HG03457 (cell line): ENCODE measurements around the gene KLK4.

Experiments
- ATAC-seq: cut with Tn5 transposase; IDR thresholded peaks from one replicate; pipeline ENCODE4 v1.9.1; 2021; ENCODE audit warnings: moderate number of reproducible peaks; ENCODE audit not compliant: unreplicated experiment

Gene KLK4

DNA sequence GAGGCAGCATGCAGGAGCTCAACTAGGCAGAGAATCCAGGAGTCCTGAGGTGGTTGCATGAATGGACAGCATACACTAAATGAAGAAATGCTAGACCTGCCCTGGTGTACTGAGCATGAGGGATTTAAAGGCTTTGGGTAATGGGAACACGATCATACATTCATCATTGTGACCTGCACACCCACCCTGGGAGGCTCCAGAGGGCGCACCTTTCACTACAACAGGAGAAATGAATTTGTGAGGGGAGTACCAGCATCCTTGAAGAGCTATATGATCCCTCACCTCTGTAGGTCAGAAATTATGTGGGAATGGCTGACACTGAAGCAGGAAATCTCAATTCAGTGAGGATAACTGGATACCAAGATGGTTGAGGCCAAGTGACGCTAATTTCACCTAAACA is 29.0 kb downstream of the KLK4 start:
- no peak for ATAC-seq

DNA sequence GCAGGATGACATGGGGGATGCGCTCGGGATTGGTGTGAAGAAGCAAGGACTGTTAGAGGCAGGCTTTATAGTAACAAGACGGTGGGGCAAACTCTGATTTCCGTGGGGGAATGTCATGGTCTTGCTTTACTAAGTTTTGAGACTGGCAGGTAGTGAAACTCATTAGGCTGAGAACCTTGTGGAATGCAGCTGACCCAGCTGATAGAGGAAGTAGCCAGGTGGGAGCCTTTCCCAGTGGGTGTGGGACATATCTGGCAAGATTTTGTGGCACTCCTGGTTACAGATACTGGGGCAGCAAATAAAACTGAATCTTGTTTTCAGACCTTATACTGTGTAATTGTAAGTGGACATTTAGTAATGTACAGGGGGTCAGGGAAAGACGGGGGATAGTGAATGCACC is 31.0 kb downstream of the KLK4 start:
- ATAC-seq = no peak

DNA sequence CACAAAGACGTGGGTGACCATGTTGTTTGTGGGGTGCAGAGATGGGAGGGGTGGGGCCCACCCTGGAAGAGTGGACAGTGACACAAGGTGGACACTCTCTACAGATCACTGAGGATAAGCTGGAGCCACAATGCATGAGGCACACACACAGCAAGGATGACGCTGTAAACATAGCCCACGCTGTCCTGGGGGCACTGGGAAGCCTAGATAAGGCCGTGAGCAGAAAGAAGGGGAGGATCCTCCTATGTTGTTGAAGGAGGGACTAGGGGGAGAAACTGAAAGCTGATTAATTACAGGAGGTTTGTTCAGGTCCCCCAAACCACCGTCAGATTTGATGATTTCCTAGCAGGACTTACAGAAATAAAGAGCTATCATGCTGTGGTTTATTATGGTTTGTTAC is 32.3 kb downstream of the KLK4 start:
- no peak for ATAC-seq

GRCh38 chr19:50877338-50877737 is 33.9 kb downstream of the KLK4 start:
- ATAC-seq = no peak

DNA sequence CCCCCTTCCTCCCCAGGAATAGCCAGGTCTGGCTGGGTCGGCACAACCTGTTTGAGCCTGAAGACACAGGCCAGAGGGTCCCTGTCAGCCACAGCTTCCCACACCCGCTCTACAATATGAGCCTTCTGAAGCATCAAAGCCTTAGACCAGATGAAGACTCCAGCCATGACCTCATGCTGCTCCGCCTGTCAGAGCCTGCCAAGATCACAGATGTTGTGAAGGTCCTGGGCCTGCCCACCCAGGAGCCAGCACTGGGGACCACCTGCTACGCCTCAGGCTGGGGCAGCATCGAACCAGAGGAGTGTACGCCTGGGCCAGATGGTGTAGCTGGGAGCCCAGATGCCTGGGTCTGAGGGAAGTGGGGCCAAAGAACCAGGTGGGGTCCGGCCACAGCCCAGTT is 34.7 kb downstream of the KLK4 start:
- no peak for ATAC-seq

GRCh38 chr19:50875795-50876422 is 35.3 kb downstream of the KLK4 start:
- ATAC-seq = no peak

DNA sequence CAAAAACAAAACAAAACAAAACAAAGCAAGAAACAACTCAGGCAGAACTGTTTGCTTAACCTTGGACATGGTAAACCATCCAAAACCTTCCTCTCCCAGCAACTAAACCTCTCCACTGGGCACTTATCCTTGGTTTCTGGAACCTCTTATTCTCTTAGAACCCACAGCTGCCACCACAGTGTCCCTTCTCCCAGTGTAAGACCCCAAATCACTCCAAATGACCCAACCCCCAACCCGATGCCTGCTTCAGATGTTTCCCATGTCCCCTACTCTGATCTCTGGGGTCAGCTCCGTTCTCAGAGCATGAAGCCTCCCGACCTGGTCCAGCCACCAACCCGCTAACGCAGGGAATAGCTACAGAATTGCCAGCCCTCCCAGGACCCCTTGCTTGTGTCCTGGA is 37.0 kb downstream of the KLK4 start:
- no peak for ATAC-seq

- no peak for ATAC-seq
These were observed 38.1 kb downstream of the KLK4 start, which contains the start of gene KLK2 for GRCh38 chr19:50873056-50873455. TSS of gene KLK2 (plus strand) at chr19:50873439. CDS start at chr19:50873474, 35 bp downstream.

- ATAC-seq = no peak
These were observed 40.6 kb downstream of the KLK4 start for GRCh38 chr19:50870417-50871089.

DNA sequence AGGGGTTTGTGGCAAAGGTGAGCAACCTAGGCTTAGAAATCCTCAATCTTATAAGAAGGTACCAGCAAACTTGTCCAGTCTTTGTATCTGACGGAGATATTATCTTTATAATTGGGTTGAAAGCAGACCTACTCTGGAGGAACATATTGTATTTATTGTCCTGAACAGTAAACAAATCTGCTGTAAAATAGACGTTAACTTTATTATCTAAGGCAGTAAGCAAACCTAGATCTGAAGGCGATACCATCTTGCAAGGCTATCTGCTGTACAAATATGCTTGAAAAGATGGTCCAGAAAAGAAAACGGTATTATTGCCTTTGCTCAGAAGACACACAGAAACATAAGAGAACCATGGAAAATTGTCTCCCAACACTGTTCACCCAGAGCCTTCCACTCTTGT is 41.7 kb downstream of the KLK4 start:
- ATAC-seq = no peak

GRCh38 chr19:50861496-50862286 is 49.5 kb downstream of the KLK4 start:
- ATAC-seq = no peak

GRCh38 chr19:50861010-50861409 is 50.2 kb downstream of the KLK4 start:
- no peak for ATAC-seq

DNA sequence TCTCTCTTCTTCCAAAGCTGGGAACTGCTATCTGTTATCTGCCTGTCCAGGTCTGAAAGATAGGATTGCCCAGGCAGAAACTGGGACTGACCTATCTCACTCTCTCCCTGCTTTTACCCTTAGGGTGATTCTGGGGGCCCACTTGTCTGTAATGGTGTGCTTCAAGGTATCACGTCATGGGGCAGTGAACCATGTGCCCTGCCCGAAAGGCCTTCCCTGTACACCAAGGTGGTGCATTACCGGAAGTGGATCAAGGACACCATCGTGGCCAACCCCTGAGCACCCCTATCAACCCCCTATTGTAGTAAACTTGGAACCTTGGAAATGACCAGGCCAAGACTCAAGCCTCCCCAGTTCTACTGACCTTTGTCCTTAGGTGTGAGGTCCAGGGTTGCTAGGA is 51.3 kb downstream of the KLK4 start:
- no peak for ATAC-seq

- no peak for ATAC-seq
These were observed 52.3 kb downstream of the KLK4 start for GRCh38 chr19:50858886-50859285.

DNA sequence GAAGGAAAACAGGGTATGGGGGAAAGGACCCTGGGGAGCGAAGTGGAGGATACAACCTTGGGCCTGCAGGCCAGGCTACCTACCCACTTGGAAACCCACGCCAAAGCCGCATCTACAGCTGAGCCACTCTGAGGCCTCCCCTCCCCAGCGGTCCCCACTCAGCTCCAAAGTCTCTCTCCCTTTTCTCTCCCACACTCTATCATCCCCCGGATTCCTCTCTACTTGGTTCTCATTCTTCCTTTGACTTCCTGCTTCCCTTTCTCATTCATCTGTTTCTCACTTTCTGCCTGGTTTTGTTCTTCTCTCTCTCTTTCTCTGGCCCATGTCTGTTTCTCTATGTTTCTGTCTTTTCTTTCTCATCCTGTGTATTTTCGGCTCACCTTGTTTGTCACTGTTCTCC is 53.8 kb downstream of the KLK4 start:
- ATAC-seq = no peak
